ENCODE measurements around the gene IDUA.
"Not testable (repeated sequence)": the region's sequence is repeated elsewhere in the genome, so short reads cannot be mapped to it uniquely, and the experiment has no call there.

Gene IDUA

GRCh38 chr4:1047976-1048772 is 61.3 kb downstream of the IDUA start:
- no peak for DNase-seq

- DNase-seq: no peak
These were observed 62.1 kb downstream of the IDUA start for GRCh38 chr4:1048773-1049590.

DNA sequence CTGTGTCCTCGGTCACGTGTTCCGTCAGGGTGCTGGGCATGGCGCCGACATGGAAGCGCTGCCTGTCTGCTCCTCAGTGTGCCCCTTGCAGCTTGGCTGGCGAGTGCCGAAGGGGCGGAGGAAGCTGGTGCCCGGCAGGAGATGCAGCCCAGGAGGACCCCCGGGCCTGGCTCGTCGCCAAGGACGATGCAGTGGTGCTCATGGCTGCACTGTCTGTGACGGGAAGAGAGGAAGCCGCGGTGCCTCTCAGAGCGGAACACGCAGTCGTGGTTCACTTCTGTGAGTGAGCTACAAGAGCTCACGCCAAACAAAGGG is 62.7 kb downstream of the IDUA start:
- DNase-seq: no peak

- peak; percentile 15 to 65 for DNase-seq
These were observed 63.8 kb downstream of the IDUA start for GRCh38 chr4:1050486-1051213.

GRCh38 chr4:1051472-1051871 is 64.6 kb downstream of the IDUA start:
- no peak for DNase-seq

GRCh38 chr4:1052231-1052671 is 65.4 kb downstream of the IDUA start:
- DNase-seq: no peak

GRCh38 chr4:1053080-1053661 is 66.3 kb downstream of the IDUA start:
- DNase-seq: no peak

- DNase-seq: not testable (repeated sequence)
These were observed 67.0 kb downstream of the IDUA start for GRCh38 chr4:1053891-1054290.
